NCI-H2029 treated with DMSO at 0.1 percent for 48 hours (cell line): ENCODE results near the gene TUBGCP6.
A peak's percentile ranks its signal among the peaks of the same experiment; 100 is the strongest.

ENCODE experiments used
- DNase-seq: peaks from one replicate; lab custom pipeline; 2025; lab: John Stamatoyannopoulos, UW

Gene TUBGCP6, protein sequence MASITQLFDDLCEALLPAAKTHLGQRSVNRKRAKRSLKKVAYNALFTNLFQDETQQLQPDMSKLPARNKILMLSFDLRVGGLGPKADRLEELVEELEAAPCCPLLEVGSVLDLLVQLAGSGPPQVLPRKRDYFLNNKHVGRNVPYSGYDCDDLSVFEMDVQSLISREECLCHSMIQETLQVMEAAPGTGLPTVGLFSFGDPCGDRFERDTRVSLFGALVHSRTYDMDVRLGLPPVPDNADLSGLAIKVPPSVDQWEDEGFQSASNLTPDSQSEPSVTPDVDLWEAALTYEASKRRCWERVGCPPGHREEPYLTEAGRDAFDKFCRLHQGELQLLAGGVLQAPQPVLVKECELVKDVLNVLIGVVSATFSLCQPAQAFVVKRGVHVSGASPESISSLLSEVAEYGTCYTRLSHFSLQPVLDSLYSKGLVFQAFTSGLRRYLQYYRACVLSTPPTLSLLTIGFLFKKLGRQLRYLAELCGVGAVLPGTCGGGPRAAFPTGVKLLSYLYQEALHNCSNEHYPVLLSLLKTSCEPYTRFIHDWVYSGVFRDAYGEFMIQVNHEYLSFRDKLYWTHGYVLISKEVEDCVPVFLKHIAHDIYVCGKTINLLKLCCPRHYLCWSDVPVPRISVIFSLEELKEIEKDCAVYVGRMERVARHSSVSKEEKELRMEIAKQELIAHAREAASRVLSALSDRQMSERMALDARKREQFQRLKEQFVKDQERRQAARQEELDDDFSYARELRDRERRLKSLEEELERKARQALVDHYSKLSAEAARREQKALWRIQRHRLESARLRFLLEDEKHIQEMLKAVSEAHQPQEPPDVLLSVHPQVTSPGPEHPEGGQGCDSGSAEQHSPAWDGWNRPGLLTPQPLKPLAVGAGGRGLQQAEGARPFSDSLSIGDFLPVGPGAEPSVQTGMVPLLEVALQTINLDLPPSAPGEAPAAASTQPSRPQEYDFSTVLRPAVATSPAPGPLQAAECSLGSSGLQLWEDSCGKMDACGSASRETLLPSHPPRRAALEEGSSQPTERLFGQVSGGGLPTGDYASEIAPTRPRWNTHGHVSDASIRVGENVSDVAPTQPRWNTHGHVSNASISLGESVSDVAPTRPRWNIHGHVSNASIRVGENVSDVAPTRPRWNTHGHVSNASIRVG (N-terminal part only)

GRCh38 chr22:50244420-50245213, at the start of gene TUBGCP6:
Gene TUBGCP6, minus strand, starts transcription at chr22:50245023. Its CDS starts 564 bp downstream, at chr22:50244459.
- DNase-seq: peak; percentile 28

DNA sequence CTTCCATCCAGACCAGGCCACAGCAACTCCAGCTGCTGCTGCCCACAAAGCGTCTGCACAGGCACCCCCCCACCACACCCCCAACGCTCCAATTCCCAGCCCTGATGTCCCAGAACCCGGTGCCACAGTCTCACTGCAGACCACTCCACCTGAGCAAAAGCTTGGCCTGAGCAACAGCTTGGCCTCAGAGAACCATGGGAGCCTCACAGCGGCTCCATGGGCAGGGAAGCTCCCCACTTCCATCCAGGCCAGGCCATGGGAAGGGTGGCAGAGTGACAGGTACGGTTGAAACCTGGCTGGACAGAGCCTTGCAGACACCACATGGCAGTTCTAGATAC, 49.5 kb upstream of the TUBGCP6 start:
- no peak for DNase-seq

DNA sequence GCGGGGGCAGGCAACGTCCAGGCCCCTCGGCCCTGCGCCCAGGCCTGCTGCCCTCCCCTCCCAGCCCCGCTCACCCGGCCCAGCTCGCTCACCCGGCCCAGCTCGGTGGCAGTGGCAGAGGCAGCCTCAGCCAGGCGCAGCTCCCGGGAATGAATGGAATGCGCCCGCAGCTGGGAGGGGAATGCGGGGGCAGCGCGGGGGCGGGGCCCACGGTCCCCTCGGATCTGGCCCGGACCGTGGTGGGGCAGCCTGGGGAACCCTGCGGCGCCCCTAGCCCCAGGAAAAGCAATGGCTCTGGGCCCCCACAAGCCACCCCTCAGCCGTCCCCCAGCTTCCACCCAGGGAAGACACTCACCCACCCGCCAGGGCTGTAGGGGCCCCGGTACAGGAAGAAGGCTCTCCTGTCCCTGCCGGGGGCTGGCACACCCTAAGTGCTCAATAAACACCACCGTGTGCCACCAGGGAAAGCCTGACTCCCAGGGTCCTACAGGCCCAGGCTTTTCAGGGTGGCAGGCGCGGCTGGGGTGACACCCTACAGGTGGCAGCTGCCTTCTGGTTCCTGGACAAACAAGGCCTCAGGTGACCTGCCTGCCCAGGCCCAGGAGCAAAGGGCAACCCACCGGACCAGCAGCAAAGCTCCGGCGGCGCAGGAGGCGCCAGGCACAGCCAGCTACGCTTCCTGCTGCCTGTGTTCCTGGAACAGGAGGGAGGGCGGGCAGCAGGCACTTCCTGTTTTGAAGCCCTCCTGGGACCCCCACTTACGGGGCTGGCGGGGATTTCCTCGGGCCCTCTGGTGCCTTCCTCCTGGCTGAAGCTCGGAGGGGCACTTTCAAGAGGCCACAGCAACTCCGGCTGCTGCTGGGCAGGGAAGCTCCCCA, 48.9 kb upstream of the TUBGCP6 start:
- no peak for DNase-seq

GRCh38 chr22:50292643-50293440, 48.0 kb upstream of the TUBGCP6 start:
- DNase-seq: no peak

DNA sequence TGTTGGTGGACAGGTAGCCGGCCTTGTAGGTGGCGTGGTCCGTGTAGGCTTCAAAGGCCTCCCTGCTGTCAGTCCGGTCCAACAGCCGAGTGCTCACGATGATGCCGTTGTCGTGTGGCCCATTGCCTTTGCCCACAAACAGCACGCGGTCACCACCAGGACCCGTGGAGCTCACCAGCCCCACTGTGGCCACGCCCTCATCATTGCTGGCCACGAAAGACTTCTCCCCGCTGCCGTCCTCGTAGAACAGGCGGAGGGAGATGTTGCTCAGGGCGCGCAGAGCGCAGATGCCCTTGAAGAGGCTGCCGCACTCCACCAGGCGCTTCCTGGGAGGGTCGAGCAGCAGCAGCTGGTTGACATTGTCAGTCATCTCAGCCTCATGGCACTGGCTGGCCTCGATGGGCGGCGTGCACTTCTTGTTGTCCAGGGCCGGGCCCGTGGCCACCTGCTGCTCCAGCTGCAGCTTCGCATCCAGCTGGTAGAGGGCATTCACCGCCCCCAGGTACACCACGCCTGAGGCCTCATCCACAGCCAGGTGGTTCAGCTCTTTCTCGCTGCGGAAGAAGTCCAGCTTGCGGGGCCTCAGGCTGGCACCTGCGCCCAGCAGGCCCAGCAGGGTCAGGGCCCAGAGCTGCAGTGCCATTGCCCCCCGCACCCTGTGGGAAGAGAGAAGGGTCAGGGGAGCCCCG, 45.3 kb upstream of the TUBGCP6 start:
- no peak for DNase-seq

- no peak for DNase-seq
These were observed 44.5 kb upstream of the TUBGCP6 start for GRCh38 chr22:50289151-50289941.

GRCh38 chr22:50287731-50288130, 42.9 kb upstream of the TUBGCP6 start:
- DNase-seq: no peak

GRCh38 chr22:50286701-50287318, 42.0 kb upstream of the TUBGCP6 start:
- no peak for DNase-seq

DNA sequence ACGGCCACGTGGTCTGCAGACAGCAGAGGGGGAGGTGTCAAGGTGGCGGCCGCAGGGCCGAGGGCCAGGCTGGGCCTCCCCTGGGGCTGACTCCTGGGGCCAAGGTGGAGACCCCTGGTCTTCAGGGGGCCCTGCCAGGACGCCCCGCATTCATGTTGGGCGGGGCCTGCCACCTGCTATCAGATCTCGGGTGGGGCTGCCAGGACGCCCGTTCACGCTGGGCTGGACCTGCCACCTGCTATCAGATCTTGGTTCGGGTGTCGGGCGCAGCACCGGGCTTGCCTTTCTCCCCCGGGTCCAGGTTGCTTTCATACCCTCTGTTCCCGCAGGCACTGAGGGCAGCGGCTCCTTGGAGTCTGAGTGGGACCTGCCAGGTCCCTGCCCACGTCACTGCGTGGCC, 41.5 kb upstream of the TUBGCP6 start:
- DNase-seq: no peak

DNA sequence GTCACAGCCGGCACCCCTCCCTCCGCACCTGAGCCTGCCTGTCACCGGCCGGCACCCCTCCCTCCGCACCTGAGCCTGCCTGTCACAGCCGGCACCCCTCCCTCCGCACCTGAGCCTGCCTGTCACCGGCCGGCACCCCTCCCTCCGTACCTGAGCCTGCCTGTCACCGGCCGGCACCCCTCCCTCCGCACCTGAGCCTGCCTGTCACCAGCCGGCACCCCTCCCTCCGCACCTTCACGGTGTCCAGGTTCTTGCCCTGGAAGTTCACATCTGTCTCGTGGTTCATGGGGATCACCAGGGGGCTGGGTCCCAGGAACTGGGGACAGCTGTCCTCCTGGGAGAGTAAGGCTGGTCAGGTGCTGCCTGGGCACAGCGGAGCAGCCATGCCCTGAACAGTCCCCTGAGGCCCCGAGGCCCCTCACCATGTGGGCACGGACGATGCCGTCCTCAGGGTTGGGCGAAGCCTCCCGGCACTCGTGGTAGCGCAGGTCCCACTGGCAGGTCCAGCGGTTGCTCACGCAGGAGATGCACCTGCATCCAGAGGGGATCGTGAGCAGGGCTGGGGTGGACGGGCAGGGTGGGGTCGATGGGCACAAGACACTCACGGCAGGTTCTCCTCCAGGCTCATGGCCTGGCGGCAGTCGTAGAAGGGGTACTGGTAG, 40.9 kb upstream of the TUBGCP6 start:
- no peak for DNase-seq

DNA sequence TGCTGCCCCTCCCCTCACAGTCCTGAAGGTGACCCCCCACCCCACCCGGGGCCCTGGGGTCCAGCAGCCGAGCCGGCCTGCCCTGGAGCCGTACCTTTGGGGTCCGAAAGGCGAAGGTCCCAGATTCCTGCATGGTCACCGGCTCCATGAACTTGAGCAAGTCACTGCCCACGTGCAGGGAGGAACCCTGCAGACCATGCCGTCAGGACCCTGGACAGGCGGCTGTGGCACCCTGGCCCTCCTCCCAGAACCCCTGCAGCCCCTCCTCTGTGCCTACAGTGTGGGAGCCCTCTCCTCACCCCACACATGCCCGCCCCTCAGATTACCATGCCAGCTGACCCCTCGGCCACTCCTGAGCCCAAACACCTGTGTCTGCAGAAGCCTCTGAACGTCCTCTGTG, 39.7 kb upstream of the TUBGCP6 start:
- no peak for DNase-seq

- no peak for DNase-seq
These were observed 39.0 kb upstream of the TUBGCP6 start for GRCh38 chr22:50283821-50284220.

DNA sequence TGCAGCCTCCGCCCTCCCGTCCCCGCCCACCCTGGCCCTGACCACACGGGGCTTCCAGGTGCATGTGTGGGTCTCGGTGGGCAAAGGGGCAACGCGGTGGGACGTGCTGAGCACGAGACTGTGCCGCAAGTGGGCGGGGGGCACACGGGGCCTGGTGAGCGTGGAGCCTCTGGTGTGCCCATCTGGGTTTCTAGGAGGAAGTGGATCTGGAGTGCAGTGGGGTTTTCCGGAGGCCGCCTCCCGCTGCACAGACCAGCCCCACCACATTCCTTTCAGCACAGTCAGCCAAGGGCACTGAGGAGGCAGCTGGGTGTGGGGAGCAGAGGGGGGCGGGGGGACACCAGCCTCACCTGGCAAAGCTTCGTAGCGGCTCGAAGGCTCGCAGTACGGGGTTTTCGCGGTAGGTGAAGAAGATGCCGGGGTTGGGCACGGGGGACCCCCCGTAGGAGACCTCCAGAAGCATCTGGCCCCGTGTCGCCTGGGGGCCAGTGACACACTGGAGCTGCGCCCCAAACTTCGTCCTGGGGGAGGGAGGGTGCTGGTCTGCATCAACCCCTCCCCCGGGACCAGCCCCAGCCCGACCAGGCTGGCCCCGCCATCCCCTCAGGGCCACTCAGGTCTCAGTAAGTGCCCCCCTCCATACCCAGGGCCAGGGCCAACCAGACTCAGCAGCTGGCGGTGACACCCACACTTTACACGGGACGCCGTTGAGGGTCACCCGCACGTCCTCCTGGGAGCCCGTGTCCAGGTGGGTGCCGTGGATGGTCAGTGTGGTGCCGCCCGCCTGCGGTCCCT, 37.7 kb upstream of the TUBGCP6 start:
- no peak for DNase-seq

GRCh38 chr22:50281957-50282356, 37.1 kb upstream of the TUBGCP6 start:
- no peak for DNase-seq

GRCh38 chr22:50281384-50281760, 36.5 kb upstream of the TUBGCP6 start:
- DNase-seq: no peak

DNA sequence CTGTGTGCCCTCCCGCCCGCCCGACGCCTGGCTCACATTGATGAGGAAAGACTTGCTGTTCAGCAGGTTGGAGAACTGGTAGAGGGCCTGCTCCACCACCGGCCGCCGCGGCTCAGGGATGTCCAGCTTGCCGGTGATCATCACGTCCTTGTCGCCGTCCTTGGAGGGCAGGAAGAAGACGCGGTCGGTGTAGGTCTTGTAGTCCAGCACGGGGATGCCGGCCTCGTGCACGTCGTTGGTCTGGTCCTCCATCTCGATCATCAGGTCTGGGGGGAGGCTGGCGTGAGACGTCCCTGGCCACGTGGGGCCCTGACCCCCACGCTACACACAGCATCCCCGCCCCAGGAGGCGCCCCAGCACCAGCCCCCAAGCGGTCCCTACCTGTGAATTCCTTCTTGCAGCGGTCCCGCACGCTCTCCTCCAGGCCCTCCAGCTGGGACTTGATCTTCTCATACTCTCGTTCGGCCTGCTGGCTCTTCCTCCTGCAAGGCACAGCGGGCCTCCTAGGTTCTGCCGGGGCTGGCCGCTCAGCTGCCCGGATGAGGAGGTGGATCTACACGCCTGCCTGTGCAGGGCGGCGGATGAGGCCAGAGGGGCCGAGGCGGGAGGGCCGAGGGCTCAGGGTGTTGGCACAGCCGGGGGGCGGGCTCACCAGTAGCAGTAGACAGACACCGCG, 36.0 kb upstream of the TUBGCP6 start:
- no peak for DNase-seq
